HG03060 (cell line): ENCODE measurements around the gene STAC2.

Experiments used
- ATAC-seq: cut with Tn5 transposase; IDR thresholded peaks from one replicate; pipeline ENCODE4 v1.9.1; 2021; ENCODE audit warnings: low read depth, moderate number of reproducible peaks; ENCODE audit not compliant: unreplicated experiment

Gene STAC2

GRCh38 chr17:39235555-39236449, 10.1 kb upstream of the STAC2 start:
- no peak for ATAC-seq

DNA sequence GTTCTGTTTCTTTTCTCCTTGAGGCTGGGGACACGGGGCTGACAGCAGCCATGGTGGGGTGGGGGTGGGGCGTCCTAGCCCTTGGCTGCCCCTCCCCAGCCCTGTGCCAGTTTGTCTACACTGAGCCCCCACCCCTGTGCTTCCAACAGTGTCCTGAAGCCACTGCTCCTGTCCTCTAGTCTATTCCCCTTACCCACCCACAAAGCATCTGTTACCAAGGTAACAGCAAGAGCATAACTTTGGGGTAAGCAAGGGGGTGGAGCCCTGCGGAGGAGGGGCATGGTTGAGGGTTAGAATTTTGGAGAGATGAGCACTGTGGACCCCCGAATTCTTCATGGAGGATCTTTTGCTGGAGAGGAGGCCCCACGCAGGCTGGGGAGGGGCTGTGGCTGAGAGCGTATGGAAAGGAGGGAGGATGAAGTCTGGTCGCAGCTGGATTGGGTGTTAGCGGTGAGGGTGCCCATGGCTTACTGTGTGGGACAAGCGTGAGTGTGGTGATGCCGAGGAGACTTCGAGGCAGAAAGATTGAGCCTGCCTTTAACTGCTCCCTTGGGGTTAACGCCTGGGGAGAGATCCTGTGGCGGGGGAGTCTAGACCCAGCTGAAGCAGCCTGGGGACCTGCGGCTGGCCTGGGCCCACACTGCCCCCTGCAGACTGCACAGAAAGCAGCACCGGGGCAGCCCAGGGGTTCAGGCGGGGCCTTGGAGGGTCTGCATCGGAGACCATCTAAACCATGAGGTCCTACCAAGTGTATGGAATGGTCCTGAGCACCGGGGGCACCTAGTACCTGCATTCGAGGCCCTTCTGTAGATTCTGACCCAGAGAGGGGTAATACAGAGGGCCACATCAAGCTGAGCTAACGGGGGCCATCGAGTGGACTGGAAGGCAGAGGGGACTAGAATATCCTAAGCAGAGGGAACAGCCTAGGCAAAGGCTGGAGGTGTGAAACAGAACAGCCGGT, 6.1 kb upstream of the STAC2 start:
- ATAC-seq: no peak

DNA sequence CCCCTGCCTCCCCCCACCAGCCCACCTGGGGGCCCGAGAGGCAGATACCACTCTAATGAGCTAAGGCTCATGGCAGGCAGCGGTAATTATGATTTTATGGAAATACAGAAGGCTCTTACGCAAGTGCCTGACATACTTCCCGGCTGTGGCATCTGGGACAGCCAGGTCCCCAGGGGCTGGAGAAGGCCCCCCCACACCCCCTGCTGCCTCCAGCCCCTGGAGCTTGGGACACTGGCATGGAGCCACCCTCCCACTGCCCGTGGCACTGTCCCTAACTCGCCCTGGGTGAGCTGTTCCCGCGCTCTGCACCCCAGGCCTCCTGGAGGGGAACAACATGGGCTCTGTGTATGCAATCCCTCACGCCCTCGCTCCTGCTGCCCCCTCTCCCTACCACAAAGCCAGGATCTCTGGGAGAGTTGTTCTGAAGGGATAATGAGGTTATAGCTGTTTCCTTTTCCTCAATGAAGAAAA, 5.4 kb upstream of the STAC2 start:
- ATAC-seq: no peak

- no peak for ATAC-seq
These were observed 4.6 kb upstream of the STAC2 start for GRCh38 chr17:39230361-39230760.

- ATAC-seq: no peak
These were observed 3.6 kb upstream of the STAC2 start for GRCh38 chr17:39229274-39229913.

DNA sequence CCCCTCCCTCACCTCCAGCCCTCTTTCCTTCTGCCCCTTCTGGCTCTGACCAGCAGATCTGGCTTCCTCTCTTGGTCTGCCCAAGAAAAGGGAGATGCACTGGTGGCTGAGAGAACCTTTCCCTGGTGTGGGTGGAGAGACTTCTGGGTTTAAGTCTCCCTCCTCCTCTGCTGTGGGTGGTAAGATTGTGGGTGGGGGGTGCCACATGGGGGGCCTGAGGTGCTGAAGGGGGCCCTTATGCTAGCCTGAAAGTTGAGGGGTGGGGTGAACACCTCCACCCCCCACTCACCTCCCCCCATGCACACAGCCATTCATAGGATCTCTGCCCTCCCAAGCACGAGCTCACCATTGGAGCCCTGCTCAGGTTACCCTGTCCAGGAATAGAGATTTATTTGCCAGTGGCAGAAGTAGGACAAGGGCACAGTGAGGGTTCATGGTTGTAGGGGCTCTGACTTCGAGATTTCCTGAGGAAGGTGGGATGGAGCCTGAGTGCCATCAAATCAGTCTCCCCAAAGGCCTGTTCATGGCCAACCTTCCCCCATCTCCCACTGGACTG, 1.7 kb upstream of the STAC2 start:
- ATAC-seq: no peak

DNA sequence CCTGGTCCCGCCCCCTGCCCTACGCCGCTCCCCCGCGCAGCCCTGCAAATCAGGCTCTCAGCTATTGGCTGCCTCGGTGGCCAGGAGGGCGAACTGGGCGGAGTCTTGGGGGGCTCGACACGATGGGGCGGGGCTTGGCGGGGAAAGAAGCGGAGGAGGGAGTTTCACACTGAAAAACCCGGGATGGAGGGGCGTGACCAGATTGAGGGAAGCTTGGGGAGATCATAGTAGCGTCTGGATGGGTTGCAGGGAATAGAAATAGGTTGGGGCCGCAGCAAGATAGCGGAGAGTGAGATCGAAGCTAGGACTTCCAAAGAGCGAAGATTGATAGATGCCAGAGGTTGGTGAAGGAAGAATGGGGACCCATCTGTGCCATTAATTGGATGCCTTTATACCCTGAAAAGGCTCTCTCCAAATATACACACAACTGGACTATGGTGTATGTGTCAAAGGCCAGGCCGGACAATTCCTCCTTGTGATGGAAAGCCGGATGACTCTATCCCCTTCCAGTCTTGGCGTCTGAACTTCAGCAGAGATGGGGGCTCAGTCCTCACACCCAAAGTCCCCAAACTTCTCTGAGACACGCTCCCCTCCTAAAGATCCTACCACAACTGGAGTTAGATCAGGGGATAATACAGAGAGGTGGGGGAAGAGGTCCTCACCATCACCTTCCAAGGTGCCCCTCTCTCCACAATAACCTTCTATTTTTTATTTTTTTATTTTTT, 376 bp upstream of the STAC2 start:
- ATAC-seq: no peak

- ATAC-seq: no peak
These were observed 902 bp downstream of the STAC2 start for GRCh38 chr17:39224778-39225307.

GRCh38 chr17:39223907-39224777, 1.6 kb downstream of the STAC2 start:
- ATAC-seq: no peak

- no peak for ATAC-seq
These were observed 2.6 kb downstream of the STAC2 start for GRCh38 chr17:39222866-39223834.

GRCh38 chr17:39222151-39222550, 3.6 kb downstream of the STAC2 start:
- ATAC-seq: no peak

- no peak for ATAC-seq
These were observed 4.2 kb downstream of the STAC2 start for GRCh38 chr17:39221572-39221971.

DNA sequence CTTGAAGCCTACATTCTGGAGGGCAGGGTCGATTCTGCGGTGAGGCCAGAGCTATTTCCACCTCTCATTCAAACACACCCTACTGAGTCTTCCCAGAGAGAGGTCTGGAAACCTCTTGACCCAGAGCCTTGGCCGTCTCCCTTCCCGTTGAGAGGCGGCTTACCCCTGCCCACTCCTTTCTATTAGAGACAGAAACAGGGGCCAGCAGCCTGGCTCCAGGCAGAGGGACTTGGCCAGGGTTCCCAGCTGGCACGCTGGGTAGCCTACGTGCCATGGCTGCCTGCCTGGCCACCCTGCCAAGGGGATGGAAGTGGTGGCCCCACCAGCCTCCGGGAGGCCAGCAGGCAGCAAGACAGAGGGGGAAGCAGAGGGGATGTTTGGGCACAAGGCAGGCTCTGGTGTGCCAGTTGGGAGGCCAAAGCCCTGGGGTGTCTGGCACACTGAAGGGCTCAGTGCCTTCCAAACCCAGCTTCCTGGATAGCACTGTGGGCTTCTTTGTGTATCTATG, 6.0 kb downstream of the STAC2 start:
- no peak for ATAC-seq

DNA sequence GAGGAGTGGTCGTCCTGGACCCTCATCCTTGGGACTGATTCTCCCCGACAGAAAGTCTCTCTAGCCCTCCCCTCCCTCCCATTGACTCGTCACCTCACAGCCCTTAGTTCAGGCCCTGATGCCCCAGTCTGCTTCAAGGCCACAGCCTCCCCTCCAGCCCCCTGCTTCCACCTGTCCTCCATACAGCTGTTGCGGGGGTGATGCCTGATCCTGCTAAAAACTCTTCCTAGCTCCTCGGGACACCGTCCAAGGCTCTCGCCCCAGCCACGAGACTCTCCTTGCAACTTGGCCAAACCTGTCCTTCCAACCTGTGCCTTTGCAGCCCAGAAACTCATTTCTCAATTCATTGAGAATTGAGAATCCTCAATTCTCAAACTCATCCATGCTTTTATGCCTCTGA, 6.8 kb downstream of the STAC2 start:
- ATAC-seq: no peak

- no peak for ATAC-seq
These were observed 7.9 kb downstream of the STAC2 start for GRCh38 chr17:39217734-39218369.

GRCh38 chr17:39213852-39214251, 11.9 kb downstream of the STAC2 start:
- no peak for ATAC-seq
